ENCODE results near the gene CLTA. TPM values are rescaled to one million over a fixed set of nuclear protein-coding genes. Genes with fewer than 3 reads are reported as not detected.

CLTA gene
- total and polyA plus RNA-seq, 10 of the 15 experiments (the other 5 are each of a cell fraction or from before 2014, with no cell fraction given): 49.0 to 241 (median 168) TPM

DNA sequence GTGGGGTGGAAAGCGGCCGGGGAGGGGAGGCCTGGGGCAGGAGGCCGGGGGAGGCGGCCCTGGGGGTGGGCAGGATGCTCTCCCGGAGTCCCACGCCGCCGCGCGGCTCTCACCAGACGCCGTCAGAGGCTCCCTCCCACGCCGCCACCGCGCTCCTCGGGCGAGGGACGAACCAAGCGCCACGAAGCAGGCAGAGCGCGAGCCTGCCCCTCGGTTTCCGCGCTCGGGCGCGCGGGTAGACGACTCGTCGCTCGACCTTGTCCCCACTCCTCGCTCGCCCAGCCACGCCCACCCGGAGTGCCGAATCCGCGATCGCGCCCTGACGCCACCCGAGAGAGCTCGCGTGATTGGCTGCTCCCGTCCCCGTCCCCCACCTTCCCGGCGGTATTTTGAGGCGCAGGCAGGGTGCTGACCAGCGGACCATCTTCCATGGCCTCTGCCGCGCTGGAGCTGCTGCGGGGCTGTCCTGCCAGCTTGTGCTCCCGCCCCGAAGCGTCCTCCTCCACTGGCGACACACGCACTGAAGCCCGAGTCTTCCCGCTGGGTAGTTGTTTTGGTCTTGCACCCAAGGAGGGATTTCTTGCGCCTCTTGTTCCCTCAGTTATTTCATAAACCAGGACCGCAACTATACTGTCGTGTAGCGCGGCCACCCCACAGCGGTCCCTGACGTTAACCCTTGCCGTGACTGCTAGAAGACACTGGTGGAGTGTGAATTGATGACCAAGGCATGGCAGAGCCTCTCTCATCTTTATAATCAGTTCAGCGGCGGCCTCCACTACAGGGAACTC, 67.7 kb downstream of the CLTA start, which contains the start of gene GNE:
GNE (minus strand) TSS at position 241 of the 788 bp plus-strand sequence. CDS start 9,093 bp downstream, outside the sequence.
- peaks cover 13% of the 10 kb centered on the region for H3K79me2 ChIP-seq (ENCODE audit: control insufficient read depth, insufficient read depth, low read length)
- H4K20me1 ChIP-seq (ENCODE audit: control insufficient read depth, insufficient read depth): no peaks in the 10 kb centered on the region
- SMC1A ChIA-PET (ENCODE audit: uncharacterized antibody, unreplicated experiment): interaction anchor here (1.2 to 1.5 kb wide), 2 partner anchors 68 to 70 kb away, joined by 3 to 6 read pairs; partner anchors contain the start of gene CLTA
- WGBS (ENCODE audit: insufficient coverage, insufficient replicate concordance, low lambda C conversion rate, missing lambda C conversion rate): 2% methylated on average over 57 of the region's 73 CpGs
- H3K4me3 ChIP-seq: peak within 1 kb of the TSS; percentile 76
- CTCF ChIA-PET: interaction anchor here (0.5 to 2.2 kb wide), 8 partner anchors 10 to 432 kb away, joined by 3 to 9 read pairs (median 3); no protein-coding TSS in a partner anchor
- intact Hi-C loops (cut with micrococcal nuclease; ENCODE audit: unreplicated experiment): loop anchor here (5.0 to 10.0 kb wide), 2 partner anchors 66 to 196 kb away; partner anchors contain the start of gene CLTA
- POLR2A ChIA-PET: interaction anchor here (0.7 to 2.3 kb wide), 4 partner anchors 10 to 1186 kb away, joined by 3 to 8 read pairs (median 3); partner anchors contain the start of genes CLTA and VCP
- ATAC-seq: peak; percentile 93
- in situ Hi-C loops (cut with MboI): no loop called here
- no peaks in the 10 kb centered on the region for H3K27me3 ChIP-seq (replicated peaks in 1 of 2; ENCODE audit: control insufficient read depth in 2 of 2, insufficient read depth in 2 of 2, low read length in 1 of 2)
- H3K4me2 ChIP-seq (ENCODE audit: control insufficient read depth, insufficient read depth): peak within 1 kb of the TSS; percentile 94
- peak within 1 kb of the TSS; percentile 93 for H2AFZ ChIP-seq (ENCODE audit: control insufficient read depth, low read depth, low read length)
- peaks cover 3% of the 10 kb centered on the region for H3K4me1 ChIP-seq (ENCODE audit: control insufficient read depth, insufficient read depth, low read length)
- TSS peak; percentile 81 for BruUV-seq (replicated peaks)
- H3K36me3 ChIP-seq (ENCODE audit: control insufficient read depth in 2 of 2, insufficient read depth in 2 of 2, low read length in 1 of 2): no peaks in the 10 kb centered on the region
- RAD21 ChIA-PET (ENCODE audit: unreplicated experiment): interaction anchor here (0.6 to 2.2 kb wide), 2 partner anchors 9 to 68 kb away, joined by 3 to 10 read pairs; partner anchors contain the start of gene CLTA
- FAIRE-seq: peak; percentile 84
- H3K27ac ChIP-seq (ENCODE audit: control insufficient read depth, insufficient read depth): peak within 1 kb of the TSS; percentile 78
- H3K9me3 ChIP-seq (replicated peaks; ENCODE audit: control insufficient read depth, insufficient read depth, low read length): no peaks in the 10 kb centered on the region
- H3K9ac ChIP-seq (ENCODE audit: control insufficient read depth, insufficient read depth, low read length): peak within 1 kb of the TSS; percentile 69
- DNase-seq (ENCODE audit: low read depth, low spot score): peak; percentile 78
- peak; percentile 58; the same call in 1 of the 2 replicates for TF ChIP-seq TCF3 (IDR thresholded peaks at IDR 0.05; ENCODE audit: borderline replicate concordance, insufficient read depth, low read depth, low read length)
- TF ChIP-seq TAF1 (IDR thresholded peaks at IDR 0.05; ENCODE audit: borderline replicate concordance, low read depth, low read length): peak; percentile 59; the same call in 1 of the 2 replicates
- TF ChIP-seq PAX5 (IDR thresholded peaks at IDR 0.05; ENCODE audit: borderline replicate concordance, low read depth, low read length): peak; percentile 71; the same call in 1 of the 2 replicates
- peak; percentile 28; the same call in 1 of the 2 replicates for TF ChIP-seq BRCA1 (IDR thresholded peaks at IDR 0.05; ENCODE audit: low read depth, low read length)
- TF ChIP-seq EP300 (IDR thresholded peaks at IDR 0.05; ENCODE audit: borderline replicate concordance in 1 of 2, control insufficient read depth in 1 of 2, low read depth in 2 of 2, low read length in 2 of 2): 0 out of 4 replicates have a peak, but pooled peaks of 1 of the 2 experiments have one; percentile 22
- TF ChIP-seq TARDBP (IDR thresholded peaks at IDR 0.05; ENCODE audit: borderline replicate concordance): peak; percentile 72; the same call in 1 of the 2 replicates
- TF ChIP-seq SREBF1 (IDR thresholded peaks at IDR 0.05; ENCODE audit: low read length): peak; percentile 22; the same call in 1 of the 2 replicates
- TF ChIP-seq BACH1 (IDR thresholded peaks at IDR 0.05; ENCODE audit: borderline replicate concordance): peak; percentile 85
- peak; percentile 99 for TF ChIP-seq SRF (IDR thresholded peaks at IDR 0.05; ENCODE audit: low read depth in 2 of 2, low read length in 2 of 2)
- TF ChIP-seq TBL1XR1 (IDR thresholded peaks at IDR 0.05; ENCODE audit: low read depth, low read length): 0 out of 2 replicates have a peak, but pooled peaks have one; percentile 54
- TF ChIP-seq, protein P1, sequence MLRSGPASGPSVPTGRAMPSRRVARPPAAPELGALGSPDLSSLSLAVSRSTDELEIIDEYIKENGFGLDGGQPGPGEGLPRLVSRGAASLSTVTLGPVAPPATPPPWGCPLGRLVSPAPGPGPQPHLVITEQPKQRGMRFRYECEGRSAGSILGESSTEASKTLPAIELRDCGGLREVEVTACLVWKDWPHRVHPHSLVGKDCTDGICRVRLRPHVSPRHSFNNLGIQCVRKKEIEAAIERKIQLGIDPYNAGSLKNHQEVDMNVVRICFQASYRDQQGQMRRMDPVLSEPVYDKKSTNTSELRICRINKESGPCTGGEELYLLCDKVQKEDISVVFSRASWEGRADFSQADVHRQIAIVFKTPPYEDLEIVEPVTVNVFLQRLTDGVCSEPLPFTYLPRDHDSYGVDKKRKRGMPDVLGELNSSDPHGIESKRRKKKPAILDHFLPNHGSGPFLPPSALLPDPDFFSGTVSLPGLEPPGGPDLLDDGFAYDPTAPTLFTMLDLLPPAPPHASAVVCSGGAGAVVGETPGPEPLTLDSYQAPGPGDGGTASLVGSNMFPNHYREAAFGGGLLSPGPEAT (IDR thresholded peaks at IDR 0.05; ENCODE audit: low read depth): peak; percentile 67
- 0 out of 2 replicates have a peak, but pooled peaks have one; percentile 31 for TF ChIP-seq ZNF24 (IDR thresholded peaks at IDR 0.05)
- TF ChIP-seq, protein P2, sequence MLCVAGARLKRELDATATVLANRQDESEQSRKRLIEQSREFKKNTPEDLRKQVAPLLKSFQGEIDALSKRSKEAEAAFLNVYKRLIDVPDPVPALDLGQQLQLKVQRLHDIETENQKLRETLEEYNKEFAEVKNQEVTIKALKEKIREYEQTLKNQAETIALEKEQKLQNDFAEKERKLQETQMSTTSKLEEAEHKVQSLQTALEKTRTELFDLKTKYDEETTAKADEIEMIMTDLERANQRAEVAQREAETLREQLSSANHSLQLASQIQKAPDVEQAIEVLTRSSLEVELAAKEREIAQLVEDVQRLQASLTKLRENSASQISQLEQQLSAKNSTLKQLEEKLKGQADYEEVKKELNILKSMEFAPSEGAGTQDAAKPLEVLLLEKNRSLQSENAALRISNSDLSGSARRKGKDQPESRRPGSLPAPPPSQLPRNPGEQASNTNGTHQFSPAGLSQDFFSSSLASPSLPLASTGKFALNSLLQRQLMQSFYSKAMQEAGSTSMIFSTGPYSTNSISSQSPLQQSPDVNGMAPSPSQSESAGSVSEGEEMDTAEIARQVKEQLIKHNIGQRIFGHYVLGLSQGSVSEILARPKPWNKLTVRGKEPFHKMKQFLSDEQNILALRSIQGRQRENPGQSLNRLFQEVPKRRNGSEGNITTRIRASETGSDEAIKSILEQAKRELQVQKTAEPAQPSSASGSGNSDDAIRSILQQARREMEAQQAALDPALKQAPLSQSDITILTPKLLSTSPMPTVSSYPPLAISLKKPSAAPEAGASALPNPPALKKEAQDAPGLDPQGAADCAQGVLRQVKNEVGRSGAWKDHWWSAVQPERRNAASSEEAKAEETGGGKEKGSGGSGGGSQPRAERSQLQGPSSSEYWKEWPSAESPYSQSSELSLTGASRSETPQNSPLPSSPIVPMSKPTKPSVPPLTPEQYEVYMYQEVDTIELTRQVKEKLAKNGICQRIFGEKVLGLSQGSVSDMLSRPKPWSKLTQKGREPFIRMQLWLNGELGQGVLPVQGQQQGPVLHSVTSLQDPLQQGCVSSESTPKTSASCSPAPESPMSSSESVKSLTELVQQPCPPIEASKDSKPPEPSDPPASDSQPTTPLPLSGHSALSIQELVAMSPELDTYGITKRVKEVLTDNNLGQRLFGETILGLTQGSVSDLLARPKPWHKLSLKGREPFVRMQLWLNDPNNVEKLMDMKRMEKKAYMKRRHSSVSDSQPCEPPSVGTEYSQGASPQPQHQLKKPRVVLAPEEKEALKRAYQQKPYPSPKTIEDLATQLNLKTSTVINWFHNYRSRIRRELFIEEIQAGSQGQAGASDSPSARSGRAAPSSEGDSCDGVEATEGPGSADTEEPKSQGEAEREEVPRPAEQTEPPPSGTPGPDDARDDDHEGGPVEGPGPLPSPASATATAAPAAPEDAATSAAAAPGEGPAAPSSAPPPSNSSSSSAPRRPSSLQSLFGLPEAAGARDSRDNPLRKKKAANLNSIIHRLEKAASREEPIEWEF (IDR thresholded peaks at IDR 0.05; ENCODE audit: insufficient replicate concordance, low read depth, low read length): peak; percentile 97
- TF ChIP-seq SUZ12 (IDR thresholded peaks at IDR 0.05; ENCODE audit: unreplicated experiment): no peak
- no peak for TF ChIP-seq RAD21 (IDR thresholded peaks at IDR 0.05; ENCODE audit: insufficient read depth, low read depth, low read length)
